Fibroblast of mammary gland (primary cell): ENCODE measurements around the gene PFDN2.
A peak's percentile ranks its signal among the peaks of the same experiment; 100 is the strongest.
"Not testable (repeated sequence)": the region's sequence is repeated elsewhere in the genome, so short reads cannot be mapped to it uniquely, and the experiment has no call there.

ENCODE experiments used
- DNase-seq: peaks from one replicate; pipeline ENCODE4 v3.0.0-alpha.2; 2010; ENCODE audit warnings: low read depth
- H3K4me3 ChIP-seq: 2 replicates; pipeline ENCODE4 v1.5.1; 2011; ENCODE audit warnings: low read depth, mild to moderate bottlenecking, low read length, moderate library complexity; ENCODE audit not compliant: control insufficient read depth
- TF ChIP-seq, protein P1 (sequence below): conservative IDR thresholded peaks from 2 replicates; pipeline ENCODE4 v1.5.1; 2011; ENCODE audit warnings: low read depth, low read length, inconsistent platforms; ENCODE audit not compliant: control insufficient read depth, insufficient read depth

The PFDN2 gene

DNA sequence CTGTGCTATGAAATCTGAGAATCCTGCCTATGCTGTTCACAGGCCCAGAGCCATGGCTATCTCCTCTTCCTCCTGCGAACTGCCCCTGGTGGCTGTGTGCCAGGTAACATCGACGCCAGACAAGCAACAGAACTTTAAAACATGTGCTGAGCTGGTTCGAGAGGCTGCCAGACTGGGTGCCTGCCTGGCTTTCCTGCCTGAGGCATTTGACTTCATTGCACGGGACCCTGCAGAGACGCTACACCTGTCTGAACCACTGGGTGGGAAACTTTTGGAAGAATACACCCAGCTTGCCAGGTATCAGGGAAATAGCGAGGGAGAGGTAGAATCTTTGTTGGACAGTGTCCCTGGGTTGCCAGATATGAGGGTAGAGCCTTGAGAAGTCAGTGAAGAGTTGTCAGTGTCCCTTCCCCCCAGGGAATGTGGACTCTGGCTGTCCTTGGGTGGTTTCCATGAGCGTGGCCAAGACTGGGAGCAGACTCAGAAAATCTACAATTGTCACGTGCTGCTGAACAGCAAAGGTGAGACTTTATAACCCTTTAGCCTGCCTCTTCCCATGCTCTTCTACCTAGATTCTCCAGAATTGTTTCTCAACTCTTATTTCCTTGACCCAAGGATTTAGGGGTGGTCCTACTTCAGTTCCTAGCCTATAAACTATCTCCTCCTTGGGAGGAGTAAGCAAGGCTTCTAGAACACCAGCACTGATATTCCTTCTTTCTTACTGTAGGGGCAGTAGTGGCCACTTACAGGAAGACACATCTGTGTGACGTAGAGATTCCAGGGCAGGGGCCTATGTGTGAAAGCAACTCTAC lies 1.5 kb upstream of the PFDN2 start:
- H3K4me3 ChIP-seq = peak overlapping the region; percentile 90
- TF ChIP-seq, protein P1, sequence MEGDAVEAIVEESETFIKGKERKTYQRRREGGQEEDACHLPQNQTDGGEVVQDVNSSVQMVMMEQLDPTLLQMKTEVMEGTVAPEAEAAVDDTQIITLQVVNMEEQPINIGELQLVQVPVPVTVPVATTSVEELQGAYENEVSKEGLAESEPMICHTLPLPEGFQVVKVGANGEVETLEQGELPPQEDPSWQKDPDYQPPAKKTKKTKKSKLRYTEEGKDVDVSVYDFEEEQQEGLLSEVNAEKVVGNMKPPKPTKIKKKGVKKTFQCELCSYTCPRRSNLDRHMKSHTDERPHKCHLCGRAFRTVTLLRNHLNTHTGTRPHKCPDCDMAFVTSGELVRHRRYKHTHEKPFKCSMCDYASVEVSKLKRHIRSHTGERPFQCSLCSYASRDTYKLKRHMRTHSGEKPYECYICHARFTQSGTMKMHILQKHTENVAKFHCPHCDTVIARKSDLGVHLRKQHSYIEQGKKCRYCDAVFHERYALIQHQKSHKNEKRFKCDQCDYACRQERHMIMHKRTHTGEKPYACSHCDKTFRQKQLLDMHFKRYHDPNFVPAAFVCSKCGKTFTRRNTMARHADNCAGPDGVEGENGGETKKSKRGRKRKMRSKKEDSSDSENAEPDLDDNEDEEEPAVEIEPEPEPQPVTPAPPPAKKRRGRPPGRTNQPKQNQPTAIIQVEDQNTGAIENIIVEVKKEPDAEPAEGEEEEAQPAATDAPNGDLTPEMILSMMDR = peak; percentile 52
- DNase-seq = peak; percentile 86

DNA sequence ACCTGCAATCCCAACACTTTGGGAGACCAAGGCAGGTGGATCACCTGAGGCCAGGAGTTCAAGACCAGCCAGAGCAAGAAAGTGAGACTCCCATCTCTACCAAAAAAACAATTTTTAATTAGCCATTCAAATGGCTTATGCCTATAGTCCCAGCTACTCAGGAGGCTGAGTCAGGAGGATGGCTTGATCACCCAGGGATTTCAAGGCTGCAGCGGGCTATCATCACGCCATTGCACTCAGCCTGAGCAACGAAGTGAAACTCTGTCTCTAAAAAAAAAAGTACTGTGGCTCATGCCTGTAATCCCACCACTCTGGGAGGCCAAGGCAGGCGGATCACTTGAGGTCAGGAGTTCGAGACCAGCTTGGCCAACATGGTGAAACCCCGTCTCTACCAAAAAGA lies 1.9 kb downstream of the PFDN2 start:
- not testable (repeated sequence) for DNase-seq, H3K4me3 ChIP-seq

DNA sequence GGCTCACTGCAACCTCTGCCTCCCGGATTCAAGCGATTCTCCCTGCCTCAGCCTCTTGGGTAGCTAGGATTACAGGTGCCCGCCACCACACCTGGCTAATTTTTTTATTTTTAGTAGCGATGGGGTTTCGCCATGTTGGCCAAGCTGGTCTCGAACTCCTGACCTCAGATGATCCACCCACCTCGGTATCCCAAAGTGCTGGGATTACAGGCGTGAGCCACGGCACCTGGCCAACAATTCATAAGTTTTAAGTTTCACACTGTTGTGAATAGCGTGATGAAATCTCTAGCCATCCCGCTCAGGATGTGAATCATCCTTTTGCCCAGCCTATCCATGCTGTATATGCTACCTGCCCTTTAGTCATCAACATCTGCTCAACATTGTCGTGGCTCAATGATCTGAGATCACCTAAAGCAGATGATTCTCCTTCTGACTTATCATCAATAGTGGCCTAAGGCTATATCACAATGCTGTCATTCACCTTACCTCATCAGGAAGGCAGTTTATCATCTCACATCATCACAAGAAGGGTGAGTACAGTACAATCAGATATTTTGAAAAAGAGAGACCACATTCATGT lies 2.6 kb downstream of the PFDN2 start:
- peak; percentile 97 for DNase-seq
- TF ChIP-seq, protein P1 = no peak

DNA sequence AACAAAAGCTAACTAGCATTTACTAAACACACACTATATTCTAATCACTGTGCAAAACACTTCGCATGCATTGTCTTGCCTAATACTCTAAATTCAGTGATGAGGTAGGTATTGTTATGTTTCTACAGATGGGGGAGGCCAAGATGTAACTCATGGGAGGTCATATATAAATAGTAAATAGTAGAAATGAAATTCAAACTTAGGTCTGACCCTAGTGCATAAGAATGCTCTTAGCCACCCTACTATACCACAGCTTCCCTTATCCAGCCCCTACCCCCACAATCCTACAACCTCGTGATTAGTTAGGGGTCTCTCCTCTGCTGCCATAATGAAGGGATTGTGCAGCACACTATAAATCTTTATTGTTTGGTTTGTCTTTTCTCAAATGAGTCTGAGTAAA lies 3.3 kb downstream of the PFDN2 start:
- H3K4me3 ChIP-seq = no peak overlapping the region
- TF ChIP-seq, protein P1 = no peak
- no peak for DNase-seq

More for the DNA sequence above, 2.6 kb downstream of the PFDN2 start:
- H3K4me3 ChIP-seq = no peak overlapping the region

DNA sequence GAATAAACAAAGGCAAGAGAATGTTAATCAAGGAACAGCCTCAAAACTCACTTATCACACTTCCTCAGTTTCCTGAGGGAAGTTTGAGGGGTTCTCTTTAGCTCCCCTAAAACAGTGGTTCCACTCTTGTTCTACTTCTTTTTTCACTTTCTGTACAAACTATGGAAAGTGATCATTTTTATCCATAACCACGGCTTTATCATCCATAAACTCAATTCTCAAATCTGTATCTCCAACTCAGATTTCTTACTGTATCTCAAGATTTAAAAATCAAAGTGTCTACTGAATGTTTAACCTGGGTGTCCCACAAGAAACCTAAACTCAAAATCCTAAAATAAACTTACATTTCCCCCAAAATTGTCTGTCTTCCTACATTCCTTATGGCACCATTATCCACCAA lies 3.9 kb downstream of the PFDN2 start:
- H3K4me3 ChIP-seq = no peak overlapping the region
- TF ChIP-seq, protein P1 = no peak
- no peak for DNase-seq

DNA sequence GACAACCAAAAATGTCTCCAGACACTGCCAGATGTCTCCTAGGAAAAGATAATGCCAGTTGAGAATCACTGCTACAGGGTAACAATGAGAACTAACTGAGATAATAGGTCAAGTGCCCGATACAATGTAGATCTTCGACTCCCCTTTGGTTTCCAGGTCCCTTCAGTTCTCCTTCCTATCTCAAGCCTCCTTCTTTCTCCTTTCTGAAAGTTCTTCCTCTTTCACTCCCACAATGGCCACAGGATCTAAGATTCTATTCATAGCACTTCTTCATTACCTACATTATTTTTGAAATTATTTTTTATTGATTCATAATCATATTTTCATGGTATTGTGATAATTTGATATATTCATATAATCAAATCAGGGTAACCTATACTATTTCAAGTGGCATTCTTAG lies 6.3 kb downstream of the PFDN2 start:
- TF ChIP-seq, protein P1 = no peak
- no peak overlapping the region for H3K4me3 ChIP-seq

DNA sequence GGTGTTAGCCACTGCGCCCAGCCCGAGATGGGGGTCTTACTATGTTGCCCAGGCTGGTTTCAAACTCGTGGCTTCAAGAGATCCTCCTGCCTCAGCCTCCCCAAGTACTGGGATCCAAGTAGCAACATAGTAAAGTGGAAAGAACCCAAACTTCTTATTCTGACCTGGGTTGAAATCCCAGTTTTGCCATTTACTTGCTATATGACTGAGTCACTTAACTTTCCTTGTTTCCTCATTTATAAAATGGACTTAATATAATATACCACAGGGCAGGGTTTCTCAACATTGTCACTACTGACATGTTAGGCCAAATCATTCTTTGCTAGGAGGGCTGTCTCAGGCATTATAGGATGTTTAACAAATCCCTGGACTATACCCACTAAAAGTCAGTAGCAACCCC lies 6.7 kb downstream of the PFDN2 start:
- TF ChIP-seq, protein P1 = no peak
- DNase-seq = no peak

More for the DNA sequence above, 6.3 kb downstream of the PFDN2 start:
- no peak for DNase-seq

More for the DNA sequence above, 6.7 kb downstream of the PFDN2 start:
- no peak overlapping the region for H3K4me3 ChIP-seq
